B cell (primary cell): ENCODE results near the gene XPO4. TPM values are rescaled to one million over a fixed set of nuclear protein-coding genes. Genes with fewer than 3 reads are reported as not detected.

Source experiments
- ATAC-seq: fragments of 200-7000 bp; cut with Tn5 transposase; one replicate; pipeline ENCODE4 v1.10.0; 2021; ENCODE audit warnings: low read depth, mild to moderate bottlenecking, moderate number of reproducible peaks, moderate library complexity
- CTCF ChIA-PET: fragments of 350-600 bp; sonication (Branson Sonifier 250); formaldehyde crosslinking; loops from one replicate; lab custom pipeline; 2021; ENCODE audit warnings: antibody characterized with exemption, inconsistent platforms; lab: Charles Lee
- POLR2A ChIA-PET: fragments of 350-600 bp; sonication (Branson Sonifier 250); formaldehyde crosslinking; loops from one replicate; lab custom pipeline; 2021; ENCODE audit warnings: antibody characterized with exemption; lab: Charles Lee
- DNase-seq: peaks from one replicate; pipeline ENCODE4 v3.0.0; 2013
- H2AFZ ChIP-seq: 2 replicates; pipeline ENCODE4 v1.6.1; 2012; ENCODE audit warnings: mild to moderate bottlenecking, low read depth, low read length; ENCODE audit not compliant: insufficient read depth, poor library complexity, severe bottlenecking
- H3K27ac ChIP-seq, 2 donors: 1 replicate in 1 of 2; 2 replicates in 1 of 2; pipeline ENCODE4 v1.5.1; 2012 to 2013; ENCODE audit warnings: low read length in 2 of 2, mild to moderate bottlenecking in 2 of 2, moderate library complexity in 1 of 2
- H3K27me3 ChIP-seq, 4 experiments: fragments of 200-600 bp in 1 of 4; sonication (generic) in 1 of 4; replicated peaks in 1 of 4; 1 replicate in 2 of 4; 2 replicates in 2 of 4; pipeline versions ENCODE4 v1.6.1 to v1.7.0; 2013 to 2016; ENCODE audit warnings: low read length in 3 of 4, mild to moderate bottlenecking in 2 of 4, mixed read lengths in 1 of 4, moderate library complexity in 1 of 4; ENCODE audit not compliant: insufficient read depth in 4 of 4, control insufficient read depth in 3 of 4; ENCODE audit errors: control extremely low read depth in 1 of 4
- H3K36me3 ChIP-seq, 2 experiments: replicated peaks in 1 of 2; 1 replicate in 1 of 2; 2 replicates in 1 of 2; pipeline versions ENCODE4 v1.6.1 to v1.7.1; 2013; ENCODE audit warnings: low read length in 1 of 2; ENCODE audit not compliant: insufficient read depth in 2 of 2, control insufficient read depth in 1 of 2; ENCODE audit errors: control extremely low read depth in 1 of 2, extremely low read depth in 1 of 2
- H3K4me1 ChIP-seq, 2 donors: fragments of 200-600 bp in 1 of 2; sonication (generic) in 1 of 2; 1 replicate in 1 of 2; 2 replicates in 1 of 2; pipeline versions ENCODE4 v1.5.1 to v1.6.1; 2013 to 2017; ENCODE audit warnings: low read length in 2 of 2; ENCODE audit not compliant: control insufficient read depth in 2 of 2, insufficient read depth in 2 of 2
- H3K4me2 ChIP-seq: replicated peaks from 2 replicates; pipeline ENCODE3; 2012; ENCODE audit warnings: mild to moderate bottlenecking, low read depth, low read length; ENCODE audit not compliant: poor library complexity, severe bottlenecking
- H3K4me3 ChIP-seq, 5 experiments: fragments of 200-600 bp in 1 of 5; sonication (generic) in 1 of 5; 1 replicate in 3 of 5; 2 replicates in 2 of 5; pipeline versions ENCODE4 v1.5.1 to v1.7.0; 2011 to 2016; ENCODE audit warnings: low read length in 4 of 5, mild to moderate bottlenecking in 4 of 5, low read depth in 2 of 5, control low read depth in 1 of 5, moderate library complexity in 1 of 5; ENCODE audit not compliant: insufficient read depth in 1 of 5; ENCODE audit errors: control extremely low read depth in 1 of 5, extremely low read depth in 1 of 5
- H3K79me2 ChIP-seq: fragments of 200-600 bp; sonication (generic); one replicate; pipeline ENCODE4 v1.6.0; 2016; ENCODE audit warnings: low read length; ENCODE audit not compliant: control insufficient read depth, insufficient read depth
- H3K9ac ChIP-seq: fragments of 200-600 bp; sonication (generic); 2 replicates; pipeline ENCODE4 v1.6.1; 2017; ENCODE audit warnings: mild to moderate bottlenecking, low read length, moderate library complexity
- H3K9me3 ChIP-seq, 3 donors: one replicate each; pipeline versions ENCODE4 v1.6.1 to v1.7.1; 2013; ENCODE audit warnings: low read length in 2 of 3; ENCODE audit not compliant: control insufficient read depth in 2 of 3, insufficient read depth in 1 of 3; ENCODE audit errors: control extremely low read depth in 1 of 3
- H4K20me1 ChIP-seq: 2 replicates; pipeline ENCODE4 v1.6.0; 2012; ENCODE audit warnings: mild to moderate bottlenecking, low read length; ENCODE audit not compliant: insufficient read depth, control insufficient read depth, poor library complexity, severe bottlenecking
- H3K27ac Mint-ChIP-seq: one replicate; pipeline ENCODE4 v1.8.0; 2021; ENCODE audit warnings: mixed read lengths
- H3K27me3 Mint-ChIP-seq: one replicate; pipeline ENCODE4 v1.8.0; 2021; ENCODE audit warnings: mixed read lengths
- H3K4me1 Mint-ChIP-seq: one replicate; pipeline ENCODE4 v1.8.0; 2021; ENCODE audit warnings: mixed read lengths
- H3K4me3 Mint-ChIP-seq: one replicate; pipeline ENCODE4 v1.8.0; 2021; ENCODE audit warnings: mixed read lengths
- H3K9me3 Mint-ChIP-seq: one replicate; pipeline ENCODE4 v1.8.0; 2022; ENCODE audit warnings: mixed read lengths; ENCODE audit not compliant: insufficient read depth
- CTCF ChIP-seq: fragments of 200-600 bp; IDR thresholded peaks from one replicate; pipeline ENCODE4 v1.8.0; 2022; ENCODE audit warnings: antibody characterized with exemption, mild to moderate bottlenecking
- EZH2 ChIP-seq: IDR thresholded peaks from 2 replicates; pipeline ENCODE4 v1.6.1; 2012; ENCODE audit warnings: borderline replicate concordance, low read depth, mild to moderate bottlenecking, moderate library complexity, low read length; ENCODE audit not compliant: insufficient read depth, poor library complexity, severe bottlenecking
- WGBS: methylation state at CpG from one replicate; pipeline ENCODE4 v1.1.5; 2013; ENCODE audit warnings: missing lambda C conversion rate; ENCODE audit not compliant: insufficient coverage; 5-methylcytosine and 5-hydroxymethylcytosine counted together
- intact Hi-C: fragments of 100-400 bp; cut with micrococcal nuclease; formaldehyde crosslinking; loops from one replicate; pipeline ENCODE4 v1.10.0; 2022
- polyA plus RNA-seq: library from polyadenylated mRNA; depleted of rRNA; stranded (reverse); fragments of >200 nt; gene quantifications from 2 replicates; pipeline ENCODE4 v1.2.3, GENCODE V29; 2012
- total RNA-seq, 2 donors: library from RNA; stranded (reverse); fragments of 120-200 nt in 1 of 2; gene quantifications; 1 replicate in 1 of 2; 2 replicates in 1 of 2; pipeline versions ENCODE4 v1.2.3 to v1.2.4, GENCODE V29; 2013 to 2022

XPO4 gene
- total and polyA plus RNA-seq, 2 donors (not counting 1 experiment from before 2014, with no cell fraction given), result 6.2 to 25.9 TPM

DNA sequence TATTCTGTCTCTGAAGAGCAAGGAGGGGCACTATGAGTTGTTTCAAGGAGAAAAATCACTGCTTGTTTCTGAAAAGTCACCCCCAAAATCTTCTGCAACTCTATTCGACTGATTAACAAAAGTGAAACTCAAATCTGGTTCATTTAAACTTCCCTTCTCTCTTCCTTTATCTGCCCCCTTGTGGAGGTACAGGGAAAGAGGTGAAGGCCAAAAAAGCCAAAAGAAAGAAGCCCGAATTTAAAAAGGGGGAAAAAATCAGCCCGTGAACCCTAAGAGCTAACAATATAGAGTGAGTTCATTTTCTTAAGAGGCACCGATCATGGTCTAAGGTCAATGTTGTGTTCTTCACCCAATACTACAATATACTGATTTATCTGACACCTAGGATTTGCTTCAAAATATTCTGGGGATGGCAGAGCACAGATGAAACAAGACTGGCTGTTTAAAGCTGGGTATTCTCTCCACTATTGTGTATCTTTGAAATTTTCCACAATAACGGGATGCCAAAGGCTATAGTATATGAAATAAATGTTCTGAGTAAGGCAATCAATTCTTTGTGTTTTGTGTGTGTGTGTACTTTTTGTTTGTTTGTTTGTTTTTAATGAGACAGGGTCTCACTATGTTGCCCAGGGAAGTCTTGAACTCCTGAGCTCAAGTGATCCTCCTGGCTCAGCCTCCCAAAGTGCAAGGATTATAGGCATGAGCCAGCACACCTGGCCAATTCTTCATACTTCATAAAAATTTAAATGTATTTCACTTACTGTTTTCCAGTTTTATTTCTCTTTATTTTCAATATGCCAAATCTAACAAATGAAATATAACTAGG is 73.8 kb downstream of the XPO4 start:
- Histone ChIP-seq H3K27ac (peak overlapping the region in 1 of 2 donors; percentile 74), H3K36me3 (peaks cover 0 to 11% of the 10 kb centered on the region in 2 experiments), H4K20me1 (no peaks in the 10 kb centered on the region), H3K9me3 (no peaks in the 10 kb centered on the region), H3K4me3 (no peak overlapping the region), H3K27me3 (no peaks in the 10 kb centered on the region), H3K4me1 (no peaks in the 10 kb centered on the region), H3K4me2 (peak overlapping the region; percentile 45), H3K9ac (no peak overlapping the region), H3K79me2 (peaks cover 4% of the 10 kb centered on the region), H2AFZ (peak overlapping the region; percentile 45)
- intact Hi-C loops, result loop anchor here (1.0 to 10.0 kb wide), 4 partner anchors 54 to 333 kb away; partner anchors contain the start of genes EEF1AKMT1 and IFT88
- no peaks in the 10 kb centered on the region for H3K9me3 Mint-ChIP-seq
- TF ChIP-seq EZH2 (no peak), CTCF (peak; percentile 81)
- H3K4me3 Mint-ChIP-seq, result peak overlapping the region; percentile 32
- peak; percentile 82 for ATAC-seq
- peak; percentile 76 for DNase-seq
- CTCF ChIA-PET, result interaction anchor here (0.7 to 7.2 kb wide), 30 partner anchors 10 to 631 kb away, joined by 3 to 153 read pairs (median 4); partner anchors contain the start of gene IL17D
- H3K27ac Mint-ChIP-seq, result peak overlapping the region; percentile 8
- H3K4me1 Mint-ChIP-seq, result peaks cover 9% of the 10 kb centered on the region
- 80% methylated on average over 1 of the region's 5 CpGs for WGBS
- POLR2A ChIA-PET, result no interaction called here
- H3K27me3 Mint-ChIP-seq, result no peaks in the 10 kb centered on the region
